Endothelial cell (in vitro differentiated cells): ENCODE data around the gene TNK2. TPM values are rescaled to one million over a fixed set of nuclear protein-coding genes. Genes with fewer than 3 reads are reported as not detected.

ENCODE experiments used
- DNase-seq: peaks from one replicate; pipeline ENCODE4 v3.0.0; 2021; ENCODE audit warnings: low spot score
- H3K27ac Mint-ChIP-seq: one replicate; pipeline ENCODE4 v1.8.0; 2021; ENCODE audit warnings: mixed read lengths, inconsistent platforms; ENCODE audit not compliant: unreplicated experiment
- H3K27me3 Mint-ChIP-seq: one replicate; pipeline ENCODE4 v1.8.0; 2021; ENCODE audit warnings: mild to moderate bottlenecking, moderate library complexity, mixed read lengths, inconsistent platforms; ENCODE audit not compliant: unreplicated experiment
- H3K36me3 Mint-ChIP-seq: one replicate; pipeline ENCODE4 v1.8.0; 2021; ENCODE audit warnings: mild to moderate bottlenecking, low read depth, mixed read lengths, inconsistent platforms; ENCODE audit not compliant: unreplicated experiment
- H3K4me1 Mint-ChIP-seq: one replicate; pipeline ENCODE4 v1.8.0; 2021; ENCODE audit warnings: mild to moderate bottlenecking, mixed read lengths, inconsistent platforms; ENCODE audit not compliant: unreplicated experiment
- H3K4me3 Mint-ChIP-seq: one replicate; pipeline ENCODE4 v1.8.0; 2021; ENCODE audit warnings: mild to moderate bottlenecking, mixed read lengths, inconsistent platforms; ENCODE audit not compliant: unreplicated experiment
- H3K9me3 Mint-ChIP-seq: one replicate; pipeline ENCODE4 v1.8.0; 2021; ENCODE audit warnings: mixed read lengths, inconsistent platforms; ENCODE audit not compliant: unreplicated experiment
- total RNA-seq: library from RNA; stranded (reverse); fragmentation: NEBNext Ultra II Directional; extraction: Animal tissue kit (Norgen Biotek cat#: 25700); gene quantifications from one replicate; pipeline ENCODE4 v1.2.1, GENCODE V29; 2021; ENCODE audit not compliant: unreplicated experiment
- TF ChIP-seq, protein P1 (sequence below): fragments of 200-600 bp; sonication (generic); IDR thresholded peaks from one replicate; pipeline ENCODE4 v1.5.0; 2021; ENCODE audit warnings: antibody characterized with exemption; ENCODE audit not compliant: unreplicated experiment

The TNK2 gene
- total RNA-seq, 1 donor from 2014 or later: 135 TPM

DNA sequence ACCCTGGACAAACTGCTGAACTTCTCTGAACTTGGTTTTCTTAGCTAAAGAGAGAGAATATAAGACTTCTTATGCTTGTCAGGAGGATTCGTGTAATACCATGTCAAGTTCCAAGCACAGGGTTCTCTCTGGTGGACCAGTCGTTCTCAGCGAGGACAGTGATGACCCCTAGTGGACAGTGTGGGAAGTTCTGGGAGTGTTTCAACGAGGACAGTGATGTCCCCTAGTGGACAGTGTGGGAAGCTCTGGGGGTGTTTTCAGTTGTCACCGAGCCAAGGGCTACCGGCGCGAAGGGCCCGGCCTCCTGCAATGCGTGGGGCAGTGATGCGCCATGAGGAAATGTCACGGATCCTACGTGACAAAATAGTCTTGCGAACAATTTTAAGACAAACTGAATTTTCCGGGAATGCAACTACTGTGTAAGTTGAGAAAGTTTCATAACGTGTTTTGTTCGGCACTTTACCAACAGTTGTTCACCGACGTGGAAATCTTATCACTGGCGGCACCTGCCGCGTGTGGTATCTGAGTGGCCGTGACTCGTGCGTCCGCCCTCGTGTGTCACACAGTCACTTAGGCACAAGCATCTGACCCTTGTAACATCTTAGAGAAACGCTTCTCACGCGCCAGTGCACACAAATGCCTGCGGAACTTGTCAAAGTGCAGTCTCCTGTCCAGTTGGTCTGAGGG, 57.4 kb downstream of the TNK2 start:
- H3K4me3 Mint-ChIP-seq: no peak overlapping the region
- TF ChIP-seq, protein P1, sequence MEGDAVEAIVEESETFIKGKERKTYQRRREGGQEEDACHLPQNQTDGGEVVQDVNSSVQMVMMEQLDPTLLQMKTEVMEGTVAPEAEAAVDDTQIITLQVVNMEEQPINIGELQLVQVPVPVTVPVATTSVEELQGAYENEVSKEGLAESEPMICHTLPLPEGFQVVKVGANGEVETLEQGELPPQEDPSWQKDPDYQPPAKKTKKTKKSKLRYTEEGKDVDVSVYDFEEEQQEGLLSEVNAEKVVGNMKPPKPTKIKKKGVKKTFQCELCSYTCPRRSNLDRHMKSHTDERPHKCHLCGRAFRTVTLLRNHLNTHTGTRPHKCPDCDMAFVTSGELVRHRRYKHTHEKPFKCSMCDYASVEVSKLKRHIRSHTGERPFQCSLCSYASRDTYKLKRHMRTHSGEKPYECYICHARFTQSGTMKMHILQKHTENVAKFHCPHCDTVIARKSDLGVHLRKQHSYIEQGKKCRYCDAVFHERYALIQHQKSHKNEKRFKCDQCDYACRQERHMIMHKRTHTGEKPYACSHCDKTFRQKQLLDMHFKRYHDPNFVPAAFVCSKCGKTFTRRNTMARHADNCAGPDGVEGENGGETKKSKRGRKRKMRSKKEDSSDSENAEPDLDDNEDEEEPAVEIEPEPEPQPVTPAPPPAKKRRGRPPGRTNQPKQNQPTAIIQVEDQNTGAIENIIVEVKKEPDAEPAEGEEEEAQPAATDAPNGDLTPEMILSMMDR: peak; percentile 100
- peaks cover 3% of the 10 kb centered on the region for H3K27me3 Mint-ChIP-seq
- H3K27ac Mint-ChIP-seq: no peak overlapping the region
- no peaks in the 10 kb centered on the region for H3K36me3 Mint-ChIP-seq
- DNase-seq: peak; percentile 90
- peaks cover 11% of the 10 kb centered on the region for H3K4me1 Mint-ChIP-seq
- no peaks in the 10 kb centered on the region for H3K9me3 Mint-ChIP-seq

DNA sequence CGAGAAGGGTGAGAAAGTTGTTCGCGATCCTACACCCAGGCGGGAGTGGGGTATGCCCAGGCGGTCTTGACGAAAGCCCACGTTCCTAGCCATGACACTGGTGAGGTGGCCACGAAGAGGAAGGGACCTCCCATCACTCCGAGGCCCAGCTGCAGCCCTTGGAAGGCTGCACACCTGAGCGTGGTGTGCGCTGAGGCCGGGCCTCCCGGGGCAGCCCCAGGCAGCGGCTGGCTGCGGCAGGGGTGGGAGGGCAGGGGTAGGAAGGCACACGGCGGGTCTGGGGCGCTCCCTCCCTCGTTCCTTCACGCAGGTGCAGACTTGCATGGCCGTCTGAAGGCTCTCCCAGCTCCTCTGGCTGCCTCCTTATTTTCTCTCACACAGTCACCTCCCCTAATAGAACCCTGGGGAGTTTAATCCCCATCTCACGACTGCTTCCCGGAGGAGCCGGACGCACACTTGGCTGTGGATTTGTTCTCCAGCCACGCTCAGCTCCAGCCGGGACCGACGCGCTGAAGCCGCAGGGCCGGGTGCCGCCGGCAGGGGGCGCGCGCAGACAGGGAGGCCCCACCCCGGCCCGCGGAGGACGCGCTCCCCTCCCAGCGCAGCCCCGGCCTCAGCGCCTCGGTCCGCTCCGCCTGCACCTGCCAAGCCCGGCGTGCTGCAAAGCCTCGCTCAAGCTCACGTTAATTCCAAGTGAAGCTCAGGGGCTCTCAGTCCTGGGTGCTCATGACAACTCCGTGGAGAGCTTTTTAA, 58.9 kb downstream of the TNK2 start:
- no peak for DNase-seq
- Mint-ChIP-seq H3K9me3 (no peaks in the 10 kb centered on the region), H3K4me1 (peaks cover 11% of the 10 kb centered on the region), H3K27me3 (peaks cover 3% of the 10 kb centered on the region), H3K27ac (no peak overlapping the region), H3K4me3 (no peak overlapping the region), H3K36me3 (no peaks in the 10 kb centered on the region)
- TF ChIP-seq, protein P1: no peak

DNA sequence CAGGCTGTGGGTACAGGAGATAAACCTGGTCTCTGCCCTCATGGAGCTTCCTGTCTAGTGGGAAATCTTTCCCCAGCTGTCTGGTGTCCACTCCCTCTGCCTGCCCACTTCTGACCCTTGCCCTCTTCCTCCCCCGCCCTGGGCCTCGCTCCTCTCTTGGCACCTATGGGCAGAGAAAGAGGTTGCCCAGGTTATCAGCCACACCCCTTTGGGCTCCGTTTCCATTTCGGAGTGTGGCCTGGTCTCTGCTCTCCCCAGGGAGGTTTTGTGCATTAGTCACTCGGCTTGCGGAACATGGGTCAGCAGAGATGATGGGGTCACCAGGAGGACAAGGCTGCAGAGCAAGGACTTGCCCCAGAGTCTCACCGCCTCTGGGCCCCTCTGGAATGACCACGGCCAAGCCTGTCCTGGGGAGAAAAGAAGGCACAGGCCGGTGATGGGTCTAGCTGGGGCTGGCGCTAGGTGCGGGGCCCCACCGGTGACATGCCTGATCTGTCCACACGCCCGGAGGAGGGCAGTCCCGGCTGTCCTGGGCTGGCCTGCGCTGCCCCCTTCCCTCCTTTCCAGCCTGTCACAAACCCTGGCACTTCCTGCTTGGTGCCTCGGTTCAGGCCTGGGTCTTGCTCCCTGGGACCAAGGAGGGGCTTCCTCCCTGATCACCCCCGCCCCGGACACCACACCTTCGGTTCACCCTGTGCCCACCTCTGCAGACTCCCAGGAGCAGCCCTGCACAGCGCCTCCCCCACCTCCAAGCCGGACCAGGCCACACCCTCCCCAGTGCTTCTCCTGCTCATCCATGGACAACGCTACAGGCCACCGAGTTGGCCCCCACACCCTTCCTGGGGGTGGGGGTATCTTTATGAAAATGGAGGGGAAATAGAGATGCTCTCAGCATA, 61.0 kb downstream of the TNK2 start:
- H3K27me3 Mint-ChIP-seq: peaks cover 3% of the 10 kb centered on the region
- no peaks in the 10 kb centered on the region for H3K9me3 Mint-ChIP-seq
- no peak overlapping the region for H3K27ac Mint-ChIP-seq
- TF ChIP-seq, protein P1: no peak
- no peak overlapping the region for H3K4me3 Mint-ChIP-seq
- DNase-seq: no peak
- peaks cover 2% of the 10 kb centered on the region for H3K4me1 Mint-ChIP-seq
- no peaks in the 10 kb centered on the region for H3K36me3 Mint-ChIP-seq

DNA sequence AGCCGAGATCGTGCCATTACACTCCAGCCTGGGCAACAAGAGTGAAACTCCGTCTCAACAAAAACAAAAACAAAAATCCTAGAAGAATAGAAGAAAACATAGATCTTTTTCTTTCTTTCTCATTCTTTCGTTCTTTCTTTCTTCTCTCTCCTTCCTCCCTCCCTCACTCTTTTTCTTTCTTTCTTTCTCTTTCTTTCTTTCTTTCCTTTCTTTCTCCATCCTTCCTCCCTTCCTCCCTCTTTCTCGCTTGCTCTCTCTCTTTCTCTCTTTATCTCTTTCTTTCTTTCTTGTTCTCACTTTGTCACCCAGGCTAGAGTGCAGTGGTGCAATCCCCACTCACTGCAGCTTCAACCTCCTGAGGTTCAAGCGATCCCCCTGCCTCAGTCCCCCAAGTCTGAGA, 62.9 kb downstream of the TNK2 start:
- H3K4me1 Mint-ChIP-seq: no peaks in the 10 kb centered on the region
- no peaks in the 10 kb centered on the region for H3K9me3 Mint-ChIP-seq
- DNase-seq: no peak
- peaks cover 3% of the 10 kb centered on the region for H3K27me3 Mint-ChIP-seq
- no peak overlapping the region for H3K4me3 Mint-ChIP-seq
- TF ChIP-seq, protein P1: no peak
- no peak overlapping the region for H3K27ac Mint-ChIP-seq
- H3K36me3 Mint-ChIP-seq: no peaks in the 10 kb centered on the region
